ENCODE results near the gene LYZL4.

LYZL4 gene

DNA sequence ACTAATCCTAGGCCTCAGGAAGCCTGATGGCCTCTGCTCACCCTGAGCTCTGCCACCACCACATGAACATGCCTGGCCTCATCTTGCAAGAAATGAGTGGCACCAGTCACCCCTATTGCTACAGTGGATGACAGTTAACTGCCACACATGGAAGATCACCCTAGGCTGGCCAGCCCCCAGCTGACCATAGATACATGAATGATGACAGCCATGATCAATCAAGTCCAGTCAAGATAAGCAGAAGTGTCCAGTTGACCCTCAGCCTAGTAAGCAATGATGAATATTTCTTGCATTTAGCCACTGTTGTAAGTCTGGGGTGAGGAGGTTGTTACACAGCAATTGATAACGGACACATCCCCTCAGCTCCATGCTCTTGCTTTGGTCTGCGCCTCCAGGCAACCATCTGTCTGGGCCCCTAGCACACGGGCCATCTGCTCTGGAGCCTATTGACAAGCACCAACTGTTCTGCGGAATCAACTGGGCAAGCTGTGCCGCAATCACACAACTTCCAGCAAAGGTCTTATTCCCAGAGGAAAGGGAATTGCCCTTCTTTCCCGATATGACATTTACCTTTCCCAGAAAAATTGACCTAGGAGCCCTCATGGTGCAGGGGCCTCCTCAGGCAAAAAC lies 2.2 kb upstream of the LYZL4 start:
- TF ChIP-seq, protein P1, sequence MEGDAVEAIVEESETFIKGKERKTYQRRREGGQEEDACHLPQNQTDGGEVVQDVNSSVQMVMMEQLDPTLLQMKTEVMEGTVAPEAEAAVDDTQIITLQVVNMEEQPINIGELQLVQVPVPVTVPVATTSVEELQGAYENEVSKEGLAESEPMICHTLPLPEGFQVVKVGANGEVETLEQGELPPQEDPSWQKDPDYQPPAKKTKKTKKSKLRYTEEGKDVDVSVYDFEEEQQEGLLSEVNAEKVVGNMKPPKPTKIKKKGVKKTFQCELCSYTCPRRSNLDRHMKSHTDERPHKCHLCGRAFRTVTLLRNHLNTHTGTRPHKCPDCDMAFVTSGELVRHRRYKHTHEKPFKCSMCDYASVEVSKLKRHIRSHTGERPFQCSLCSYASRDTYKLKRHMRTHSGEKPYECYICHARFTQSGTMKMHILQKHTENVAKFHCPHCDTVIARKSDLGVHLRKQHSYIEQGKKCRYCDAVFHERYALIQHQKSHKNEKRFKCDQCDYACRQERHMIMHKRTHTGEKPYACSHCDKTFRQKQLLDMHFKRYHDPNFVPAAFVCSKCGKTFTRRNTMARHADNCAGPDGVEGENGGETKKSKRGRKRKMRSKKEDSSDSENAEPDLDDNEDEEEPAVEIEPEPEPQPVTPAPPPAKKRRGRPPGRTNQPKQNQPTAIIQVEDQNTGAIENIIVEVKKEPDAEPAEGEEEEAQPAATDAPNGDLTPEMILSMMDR (conservative IDR thresholded peaks at IDR 0.05; ENCODE audit: control insufficient read depth, insufficient read depth, low read depth, low read length) = no peak
- DNase-seq (ENCODE audit: low read depth) = no peak
- H3K4me3 ChIP-seq (ENCODE audit: control insufficient read depth, low read depth, low read length) = no peak overlapping the region

DNA sequence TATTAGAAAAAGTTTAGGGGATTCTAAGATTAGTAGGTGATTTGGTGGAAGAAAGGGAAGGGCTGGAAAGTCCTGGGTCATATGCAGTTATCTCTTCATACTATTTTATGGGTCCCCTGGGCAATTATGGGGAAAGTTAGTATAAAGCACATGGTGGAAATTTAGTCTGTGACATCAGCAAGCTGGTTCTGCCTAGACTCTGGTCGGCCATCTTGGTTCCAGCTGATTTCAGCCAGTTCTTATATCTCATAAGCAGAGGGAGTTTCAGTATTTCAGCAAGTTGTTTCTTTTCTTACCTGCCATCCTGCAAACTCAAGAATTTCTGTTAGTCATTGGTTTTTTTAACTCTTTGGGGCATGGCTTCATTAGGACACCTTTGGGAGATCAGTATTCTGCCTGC lies 1.0 kb upstream of the LYZL4 start:
- TF ChIP-seq, protein P1 (conservative IDR thresholded peaks at IDR 0.05; ENCODE audit: control insufficient read depth, insufficient read depth, low read depth, low read length) = no peak
- H3K4me3 ChIP-seq (ENCODE audit: control insufficient read depth, low read depth, low read length) = no peak overlapping the region
- no peak for DNase-seq (ENCODE audit: low read depth)

DNA sequence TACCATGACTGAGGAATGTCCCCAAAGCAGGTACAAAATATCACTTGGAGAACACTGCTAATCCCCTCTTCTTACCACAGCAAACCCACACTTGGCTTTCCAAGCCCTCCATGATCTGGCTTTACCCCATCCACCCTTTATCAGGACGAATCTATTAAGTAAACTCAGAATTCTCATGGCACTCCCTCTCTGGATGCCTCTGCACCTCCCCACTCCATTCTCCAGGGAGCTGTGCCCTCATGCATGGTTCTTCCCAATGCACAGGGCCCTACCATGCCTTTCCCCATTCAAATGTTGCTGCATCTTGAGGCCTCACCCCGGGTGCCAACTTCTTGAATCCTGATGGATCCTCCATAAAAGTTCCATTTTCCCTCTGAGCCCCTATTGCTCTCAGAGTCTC lies 2.3 kb downstream of the LYZL4 start:
- no peak for DNase-seq (ENCODE audit: low read depth)
- TF ChIP-seq, protein P1 (conservative IDR thresholded peaks at IDR 0.05; ENCODE audit: control insufficient read depth, insufficient read depth, low read depth, low read length) = no peak
- no peak overlapping the region for H3K4me3 ChIP-seq (ENCODE audit: control insufficient read depth, low read depth, low read length)

DNA sequence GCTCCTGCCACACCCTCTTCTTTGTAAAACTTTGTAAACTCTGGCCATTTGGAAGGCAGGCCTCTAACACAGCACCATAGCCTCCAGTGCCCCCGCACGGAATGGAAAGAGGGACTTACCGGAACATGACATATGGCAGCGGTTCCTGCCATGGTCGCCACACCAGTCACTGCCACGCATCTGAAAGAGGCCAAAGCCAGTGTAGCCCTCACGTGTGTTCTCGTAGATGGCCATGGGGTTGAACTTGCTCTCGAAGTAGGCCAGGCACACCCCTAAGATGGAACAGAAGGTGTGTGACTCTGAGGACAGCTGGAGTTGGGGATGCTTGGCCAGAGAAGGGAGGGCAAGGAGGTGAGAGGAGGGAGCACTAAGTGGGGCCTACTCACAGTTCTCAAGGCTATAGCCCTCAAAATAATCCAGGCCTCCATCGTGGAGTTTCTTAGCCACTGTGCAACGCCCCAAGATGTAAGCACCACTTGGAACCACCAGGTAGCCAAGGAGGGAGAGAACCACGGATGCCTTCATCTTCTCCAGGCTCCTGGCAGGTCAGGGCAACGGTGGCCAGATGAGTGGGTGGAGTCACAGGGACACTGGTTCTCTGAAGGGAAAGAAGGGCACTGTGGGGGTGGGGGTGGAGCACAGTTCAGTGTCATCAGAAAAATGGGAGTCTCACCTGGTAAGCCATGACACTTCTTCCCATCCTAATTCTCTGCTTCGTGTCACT lies 3.5 kb downstream of the LYZL4 start:
- DNase-seq (ENCODE audit: low read depth) = no peak
- TF ChIP-seq, protein P1 (conservative IDR thresholded peaks at IDR 0.05; ENCODE audit: control insufficient read depth, insufficient read depth, low read depth, low read length) = no peak
- H3K4me3 ChIP-seq (ENCODE audit: control insufficient read depth, low read depth, low read length) = no peak overlapping the region

DNA sequence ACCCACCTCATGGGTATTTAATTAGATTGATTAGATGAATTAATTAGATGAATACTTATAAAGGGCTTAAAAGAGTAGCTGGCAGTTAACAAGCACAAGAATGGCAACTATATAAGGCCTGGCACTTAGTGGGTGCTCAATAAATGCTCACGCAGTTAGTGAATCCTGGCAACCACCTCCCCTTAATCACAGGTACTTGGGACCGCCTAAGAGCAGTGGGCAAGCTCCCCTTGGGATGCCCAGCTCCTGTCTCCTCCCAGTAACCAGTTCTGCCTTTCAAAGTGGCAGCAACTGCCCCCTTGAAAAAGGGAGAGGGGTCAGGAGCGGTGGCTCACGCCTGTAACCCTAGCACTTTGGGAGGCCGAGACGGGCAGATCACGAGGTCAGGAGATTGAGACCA lies 4.6 kb downstream of the LYZL4 start:
- H3K4me3 ChIP-seq (ENCODE audit: control insufficient read depth, low read depth, low read length) = no peak overlapping the region
- no peak for DNase-seq (ENCODE audit: low read depth)
- TF ChIP-seq, protein P1 (conservative IDR thresholded peaks at IDR 0.05; ENCODE audit: control insufficient read depth, insufficient read depth, low read depth, low read length) = no peak

DNA sequence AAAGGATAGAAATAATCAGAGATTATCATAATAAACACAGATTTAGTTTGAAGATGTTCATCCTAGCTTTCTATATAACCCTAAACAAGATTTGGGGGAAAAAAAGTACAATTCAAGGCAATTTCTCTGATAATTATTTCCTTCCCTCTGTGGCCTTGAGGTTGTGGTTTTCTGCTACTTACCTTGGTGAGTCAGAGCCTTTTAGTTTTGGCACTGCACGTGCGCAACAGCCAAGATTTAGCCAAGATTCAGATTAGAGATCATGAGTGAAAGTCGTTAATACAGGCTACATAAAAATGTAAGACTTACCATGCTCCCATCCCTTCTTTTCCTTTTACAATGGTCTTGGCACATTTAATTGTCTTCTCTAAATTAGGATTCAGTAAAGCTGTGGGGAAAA lies 6.7 kb downstream of the LYZL4 start:
- DNase-seq (ENCODE audit: low read depth) = no peak
- no peak overlapping the region for H3K4me3 ChIP-seq (ENCODE audit: control insufficient read depth, low read depth, low read length)
- TF ChIP-seq, protein P1 (conservative IDR thresholded peaks at IDR 0.05; ENCODE audit: control insufficient read depth, insufficient read depth, low read depth, low read length) = no peak
